HCT116 (cell line): ENCODE data around the gene SCO1. TPM values are rescaled to one million over a fixed set of nuclear protein-coding genes. Genes with fewer than 3 reads are reported as not detected.

ENCODE experiments used
- ATAC-seq: fragments of 200-7000 bp; cut with Tn5 transposase; 2 replicates; pipeline ENCODE4 v1.9.1; 2020; ENCODE audit warnings: mild to moderate bottlenecking, moderate library complexity
- BruUV-seq: library from RNA; stranded (reverse); fragments of 400-500 nt; replicated peaks from 2 replicates; lab custom pipeline; 2021; lab: Mats Ljungman, UMichigan
- CTCF ChIA-PET: fragments of 300-600 bp; sonication (Branson Sonifier 250); formaldehyde crosslinking; loops from one replicate; lab custom pipeline; 2021; ENCODE audit warnings: antibody characterized with exemption; lab: Charles Lee
- POLR2A ChIA-PET: fragments of 300-600, 350-600 bp; sonication (Branson Sonifier 250); formaldehyde crosslinking; loops from one replicate; lab custom pipeline; 2021; ENCODE audit warnings: antibody characterized with exemption; lab: Charles Lee
- RAD21 ChIA-PET, 2 experiments: fragments of 300-600 bp; sonication (Branson Sonifier 250); formaldehyde crosslinking; loops; one replicate each; lab custom pipeline; 2023; ENCODE audit warnings: low total read pairs in 2 of 2; ENCODE audit not compliant: uncharacterized antibody in 2 of 2, unreplicated experiment in 2 of 2, low non-redundant PET in 1 of 2; lab: Charles Lee
- DNase-seq: peaks from one replicate; pipeline ENCODE4 v3.0.0-alpha.2; 2010; ENCODE audit warnings: low read depth, low spot score
- H2AFZ ChIP-seq: fragments of 200-600 bp; shearing (Covaris generic), sonication (generic); 2 replicates; pipeline ENCODE4 v1.6.1; 2017; ENCODE audit warnings: low read depth, mixed run types, mixed read lengths, antibody characterized with exemption, low read length; ENCODE audit not compliant: poor library complexity, severe bottlenecking
- H3K27ac ChIP-seq: 2 replicates; pipeline ENCODE4 v1.5.1; 2012; ENCODE audit warnings: low read depth, low read length
- H3K27me3 ChIP-seq: fragments of 200-600 bp; sonication (generic); 2 replicates; pipeline ENCODE4 v1.6.1; 2016; ENCODE audit warnings: mixed run types, low read length, mixed read lengths; ENCODE audit not compliant: insufficient read depth
- H3K36me3 ChIP-seq, 2 experiments: fragments of 200-500 bp in 1 of 2; fragments of 200-600 bp in 1 of 2; sonication (Bioruptor generic) in 1 of 2; sonication (generic) in 1 of 2; 2 replicates each; pipeline versions ENCODE4 v1.5.1 to v1.6.1; 2014 to 2016; ENCODE audit warnings: low read length in 2 of 2, inconsistent platforms in 1 of 2, mixed read lengths in 1 of 2, mixed run types in 1 of 2; ENCODE audit not compliant: insufficient read depth in 2 of 2, control insufficient read depth in 1 of 2
- H3K4me1 ChIP-seq, 2 experiments: fragments of 200-600 bp in 1 of 2; sonication (generic) in 1 of 2; 2 replicates each; pipeline versions ENCODE4 v1.5.1 to v1.6.1; 2012 to 2017; ENCODE audit warnings: low read length in 2 of 2, inconsistent platforms in 1 of 2, mild to moderate bottlenecking in 1 of 2, mixed read lengths in 1 of 2, mixed run types in 1 of 2, moderate library complexity in 1 of 2; ENCODE audit not compliant: insufficient read depth in 2 of 2, control insufficient read depth in 1 of 2
- H3K4me2 ChIP-seq: fragments of 200-600 bp; sonication (generic); 2 replicates; pipeline ENCODE4 v1.6.1; 2017; ENCODE audit warnings: mixed run types, low read length, mixed read lengths
- H3K4me3 ChIP-seq, 2 experiments: fragments of 200-600 bp in 1 of 2; sonication (generic) in 1 of 2; replicated peaks in 1 of 2; 2 replicates each; pipeline ENCODE4 v1.5.1; 2011 to 2016; ENCODE audit warnings: low read length in 2 of 2, control low read depth in 1 of 2, low read depth in 1 of 2, mild to moderate bottlenecking in 1 of 2, mixed read lengths in 1 of 2, mixed run types in 1 of 2
- H3K79me2 ChIP-seq: fragments of 200-600 bp; sonication (generic); 2 replicates; pipeline ENCODE4 v1.6.1; 2017; ENCODE audit warnings: mild to moderate bottlenecking, mixed run types, low read length, moderate library complexity, mixed read lengths; ENCODE audit not compliant: insufficient read depth
- H3K9ac ChIP-seq: fragments of 200-600 bp; sonication (generic); 2 replicates; pipeline ENCODE4 v1.6.1; 2016; ENCODE audit warnings: low read length, mixed read lengths
- H3K9me2 ChIP-seq: fragments of 200-600 bp; sonication (generic), shearing (Covaris generic); 2 replicates; pipeline ENCODE4 v1.6.1; 2017; ENCODE audit warnings: mixed run types, mild to moderate bottlenecking, moderate library complexity; ENCODE audit not compliant: insufficient read depth
- H3K9me3 ChIP-seq, 2 experiments: fragments of 200-500 bp in 1 of 2; fragments of 200-600 bp in 1 of 2; sonication (Bioruptor generic) in 1 of 2; sonication (generic) in 1 of 2; 2 replicates each; pipeline ENCODE4 v1.6.1; 2014 to 2017; ENCODE audit warnings: low read length in 2 of 2, mixed read lengths in 2 of 2, inconsistent platforms in 1 of 2, low read depth in 1 of 2, mild to moderate bottlenecking in 1 of 2, mixed run types in 1 of 2, moderate library complexity in 1 of 2; ENCODE audit not compliant: control insufficient read depth in 1 of 2, insufficient read depth in 1 of 2
- H4K20me1 ChIP-seq: fragments of 200-600 bp; sonication (generic), shearing (Covaris generic); 2 replicates; pipeline ENCODE4 v1.6.1; 2017; ENCODE audit warnings: mixed run types, mild to moderate bottlenecking, moderate library complexity; ENCODE audit not compliant: insufficient read depth
- ATF3 ChIP-seq: IDR thresholded peaks from 2 replicates; pipeline ENCODE4 v1.6.1; 2012
- CBX3 ChIP-seq: IDR thresholded peaks from 2 replicates; pipeline ENCODE4 v1.6.1; 2012; ENCODE audit warnings: low read depth
- CEBPB ChIP-seq: IDR thresholded peaks from 2 replicates; pipeline ENCODE4 v1.6.1; 2012; ENCODE audit warnings: low read depth
- CTCF ChIP-seq, 3 experiments: fragments of 200-600 bp in 1 of 3; sonication (generic) in 1 of 3; IDR thresholded peaks in 2 of 3; conservative IDR thresholded peaks in 1 of 3; 2 replicates each; pipeline ENCODE4 v1.5.1; 2012 to 2017; ENCODE audit warnings: low read depth in 2 of 3, low read length in 2 of 3, antibody characterized with exemption in 1 of 3, borderline replicate concordance in 1 of 3, control low read depth in 1 of 3, mild to moderate bottlenecking in 1 of 3, mixed read lengths in 1 of 3, mixed run types in 1 of 3, moderate library complexity in 1 of 3; ENCODE audit not compliant: insufficient read depth in 1 of 3
- EGR1 ChIP-seq: IDR thresholded peaks from 2 replicates; pipeline ENCODE4 v1.6.1; 2012; ENCODE audit warnings: low read depth
- ELF1 ChIP-seq: IDR thresholded peaks from 2 replicates; pipeline ENCODE4 v1.6.1; 2012; ENCODE audit warnings: low read depth, borderline replicate concordance
- EZH2phosphoT487 ChIP-seq: fragments of 200-600 bp; IDR thresholded peaks from 2 replicates; pipeline ENCODE4 v1.6.1; 2018; ENCODE audit warnings: antibody characterized with exemption, borderline replicate concordance
- FOSL1 ChIP-seq: IDR thresholded peaks from 2 replicates; pipeline ENCODE4 v1.6.1; 2012; ENCODE audit warnings: low read depth
- MAX ChIP-seq: IDR thresholded peaks from 2 replicates; pipeline ENCODE4 v1.6.1; 2012
- POLR2A ChIP-seq: IDR thresholded peaks from 2 replicates; pipeline ENCODE4 v1.7.0; 2011; ENCODE audit warnings: borderline replicate concordance; ENCODE audit not compliant: insufficient read depth, insufficient read length; ENCODE audit errors: extremely low read depth
- POLR2AphosphoS5 ChIP-seq: IDR thresholded peaks from 2 replicates; pipeline ENCODE4 v1.6.1; 2011; ENCODE audit warnings: mild to moderate bottlenecking, low read depth, low read length, moderate library complexity
- RAD21 ChIP-seq: IDR thresholded peaks from 2 replicates; pipeline ENCODE4 v1.6.1; 2012; ENCODE audit warnings: low read depth, mild to moderate bottlenecking
- SIN3A ChIP-seq: IDR thresholded peaks from 2 replicates; pipeline ENCODE4 v1.6.1; 2012; ENCODE audit warnings: low read depth
- SP1 ChIP-seq: IDR thresholded peaks from 2 replicates; pipeline ENCODE4 v1.6.1; 2012; ENCODE audit warnings: low read depth
- SRF ChIP-seq: IDR thresholded peaks from 2 replicates; pipeline ENCODE4 v1.6.1; 2012; ENCODE audit warnings: low read depth
- YY1 ChIP-seq: IDR thresholded peaks from 2 replicates; pipeline ENCODE4 v1.6.1; 2011; ENCODE audit warnings: low read length, low read depth, moderate library complexity, mild to moderate bottlenecking; ENCODE audit not compliant: insufficient replicate concordance; ENCODE audit errors: extremely low read depth
- ZBTB33 ChIP-seq: IDR thresholded peaks from 2 replicates; pipeline ENCODE4 v1.6.1; 2011; ENCODE audit warnings: mild to moderate bottlenecking, low read length, moderate library complexity; ENCODE audit not compliant: insufficient replicate concordance; ENCODE audit errors: extremely low read depth
- ZFX ChIP-seq: fragments of 450-650 bp; IDR thresholded peaks from 2 replicates; pipeline ENCODE4 v1.6.1; 2017
- ZNF274 ChIP-seq: fragments of 200-500 bp; sonication (Bioruptor generic); IDR thresholded peaks from 2 replicates; pipeline ENCODE4 v1.6.1; 2014; ENCODE audit warnings: mild to moderate bottlenecking, low read depth, low read length, inconsistent platforms
- intact Hi-C: fragments of 100-400 bp; cut with micrococcal nuclease; formaldehyde crosslinking; loops from 2 replicates; pipeline ENCODE4 v1.10.0; 2022
- total RNA-seq: library from RNA; stranded (reverse); gene quantifications from one replicate; pipeline ENCODE4 v1.2.1, GENCODE V29; 2021; ENCODE audit not compliant: unreplicated experiment

Gene SCO1
- total RNA-seq, 1 experiment from 2014 or later = 35.8 TPM

- intact Hi-C loops = no loop called here
- Histone ChIP-seq H2AFZ (no peak overlapping the region), H3K4me1 (no peaks in the 10 kb centered on the region), H3K9ac (no peak overlapping the region), H3K79me2 (no peaks in the 10 kb centered on the region), H3K4me2 (no peak overlapping the region), H3K9me3 (no peaks in the 10 kb centered on the region), H3K9me2 (no peaks in the 10 kb centered on the region), H4K20me1 (no peaks in the 10 kb centered on the region), H3K27ac (no peak overlapping the region), H3K4me3 (no peak overlapping the region), H3K36me3 (no peaks in the 10 kb centered on the region), H3K27me3 (no peaks in the 10 kb centered on the region)
- no peak for ATAC-seq
- TF ChIP-seq ZBTB33 = no peak
- TF ChIP-seq FOSL1 = no peak
- TF ChIP-seq YY1 = no peak
- no peak for TF ChIP-seq CBX3
- TF ChIP-seq SP1 = no peak
- no peak for TF ChIP-seq EGR1
- no peak for TF ChIP-seq ZNF274
- no peak for TF ChIP-seq RAD21
- TF ChIP-seq POLR2A = no peak
- no peak for TF ChIP-seq CTCF (IDR thresholded peaks at IDR 0.05 in 2 of 3, conservative IDR thresholded peaks at IDR 0.05 in 1 of 3; ENCODE audit: borderline replicate concordance in 1 of 3, insufficient read depth in 1 of 3, low read depth in 2 of 3, low read length in 2 of 3)
- no peak for TF ChIP-seq ATF3
- no peak for TF ChIP-seq ELF1
- TF ChIP-seq POLR2AphosphoS5 = no peak
- TF ChIP-seq ZFX = no peak
- TF ChIP-seq MAX = no peak
- TF ChIP-seq CEBPB = no peak
- no peak for TF ChIP-seq EZH2phosphoT487
- no peak for TF ChIP-seq SIN3A
- TF ChIP-seq SRF = no peak
- BruUV-seq = no TSS peak
- ChIA-PET RAD21 (no interaction called here), CTCF (interaction anchor here (1.0 to 1.2 kb wide), 2 partner anchors 9 to 11 kb away, joined by 3 to 4 read pairs; no protein-coding TSS in a partner anchor), POLR2A (no interaction called here)
- no peak for DNase-seq
Observed at GRCh38 chr17:10626390-10626789, 70.9 kb downstream of the SCO1 start.
